Naive thymus-derived CD4-positive, alpha-beta T cell (primary cell): ENCODE measurements around the gene TECRL. TPM values are rescaled to one million over a fixed set of nuclear protein-coding genes. Genes with fewer than 3 reads are reported as not detected.

Experiments used
- ATAC-seq: fragments of 150-1000 bp; cut with Tn5 transposase; 2 replicates; pipeline ENCODE4 v1.10.0; 2021; ENCODE audit warnings: mild to moderate bottlenecking, moderate library complexity
- CTCF ChIA-PET: fragments of 350-600 bp; sonication (Branson Sonifier 250); formaldehyde crosslinking; loops from one replicate; lab custom pipeline; 2021; ENCODE audit warnings: antibody characterized with exemption; lab: Charles Lee
- POLR2A ChIA-PET: fragments of 350-600 bp; sonication (Branson Sonifier 250); formaldehyde crosslinking; loops from one replicate; lab custom pipeline; 2021; ENCODE audit warnings: antibody characterized with exemption, inconsistent platforms; lab: Charles Lee
- DNase-seq, 9 donors: peaks; one replicate each; pipeline versions ENCODE4 v3.0.0 to v3.0.0-alpha.2; 2020 to 2022; ENCODE audit warnings: mixed read lengths in 1 of 9
- H3K27ac ChIP-seq: one replicate; pipeline ENCODE4 v1.7.0; 2013; ENCODE audit warnings: mild to moderate bottlenecking, low read depth, low read length, moderate library complexity
- H3K27me3 ChIP-seq, 2 donors: one replicate each; pipeline ENCODE4 v1.7.0; 2013; ENCODE audit warnings: low read length in 2 of 2, mild to moderate bottlenecking in 2 of 2, moderate library complexity in 2 of 2; ENCODE audit not compliant: control insufficient read depth in 2 of 2, insufficient read depth in 2 of 2
- H3K36me3 ChIP-seq, 3 experiments: 1 replicate in 2 of 3; 2 replicates in 1 of 3; pipeline ENCODE4 v1.7.0; 2013; ENCODE audit warnings: low read length in 3 of 3, mild to moderate bottlenecking in 3 of 3, moderate library complexity in 1 of 3; ENCODE audit not compliant: insufficient read depth in 3 of 3, control insufficient read depth in 2 of 3
- H3K4me1 ChIP-seq, 2 donors: one replicate each; pipeline ENCODE4 v1.7.0; 2013; ENCODE audit warnings: low read length in 2 of 2, mild to moderate bottlenecking in 2 of 2, moderate library complexity in 1 of 2; ENCODE audit not compliant: control insufficient read depth in 2 of 2, insufficient read depth in 2 of 2
- H3K4me3 ChIP-seq: 2 replicates; pipeline ENCODE4 v1.7.0; 2013; ENCODE audit warnings: mild to moderate bottlenecking, low read length
- H3K9me3 ChIP-seq, 3 experiments: 1 replicate in 2 of 3; 2 replicates in 1 of 3; pipeline ENCODE4 v1.7.0; 2013; ENCODE audit warnings: low read length in 3 of 3; ENCODE audit not compliant: control insufficient read depth in 2 of 3
- H3K27ac Mint-ChIP-seq, 9 donors: one replicate each; pipeline ENCODE4 v1.8.0; 2020 to 2022; ENCODE audit warnings: mixed read lengths in 9 of 9, mild to moderate bottlenecking in 8 of 9, moderate library complexity in 5 of 9, inconsistent platforms in 2 of 9
- H3K27me3 Mint-ChIP-seq, 5 donors: one replicate each; pipeline ENCODE4 v1.8.0; 2021 to 2022; ENCODE audit warnings: mixed read lengths in 5 of 5, mild to moderate bottlenecking in 1 of 5
- H3K36me3 Mint-ChIP-seq, 5 donors: one replicate each; pipeline ENCODE4 v1.8.0; 2020 to 2022; ENCODE audit warnings: mixed read lengths in 5 of 5, mild to moderate bottlenecking in 3 of 5, inconsistent platforms in 1 of 5
- H3K4me1 Mint-ChIP-seq, 7 donors: one replicate each; pipeline ENCODE4 v1.8.0; 2020 to 2022; ENCODE audit warnings: mixed read lengths in 7 of 7, mild to moderate bottlenecking in 3 of 7, inconsistent platforms in 1 of 7
- H3K4me3 Mint-ChIP-seq, 10 donors: one replicate each; pipeline ENCODE4 v1.8.0; 2020 to 2022; ENCODE audit warnings: mild to moderate bottlenecking in 10 of 10, mixed read lengths in 10 of 10, moderate library complexity in 6 of 10, inconsistent platforms in 2 of 10
- H3K9me3 Mint-ChIP-seq, 11 donors: one replicate each; pipeline ENCODE4 v1.8.0; 2020 to 2022; ENCODE audit warnings: mixed read lengths in 11 of 11, mild to moderate bottlenecking in 4 of 11, inconsistent platforms in 1 of 11, moderate library complexity in 1 of 11
- intact Hi-C, 2 donors: fragments of 100-400 bp; cut with micrococcal nuclease; formaldehyde crosslinking; loops; one replicate each; pipeline ENCODE4 v1.15.1; 2023
- polyA plus RNA-seq, 2 donors: library from polyadenylated mRNA; unstranded; fragments of 300-500 nt; fragmentation: Illumina TruSeq; gene quantifications; one replicate each; pipeline ENCODE4 v1.2.3, GENCODE V29; 2021
- total RNA-seq, 6 experiments: library from RNA in 5 of 6; stranded (reverse) in 5 of 6; gene quantifications; 1 replicate in 5 of 6; 2 replicates in 1 of 6; pipeline ENCODE4 v1.2.3 and lab custom pipeline; 2021 to 2026

TECRL gene
- total and polyA plus RNA-seq, 7 experiments from 2014 or later: not detected

GRCh38 chr4:64334964-64335363 lies 74.3 kb downstream of the TECRL start:
- ChIA-PET CTCF (no interaction called here), POLR2A (no interaction called here)
- no peak for ATAC-seq
- intact Hi-C loops: no loop called here
- Histone ChIP-seq H3K4me3 (no peak overlapping the region), H3K27ac (no peak overlapping the region), H3K27me3 (no peaks in the 10 kb centered on the region), H3K4me1 (no peaks in the 10 kb centered on the region), H3K36me3 (no peaks in the 10 kb centered on the region), H3K9me3 (no peaks in the 10 kb centered on the region)
- Mint-ChIP-seq H3K4me1 (no peaks in the 10 kb centered on the region), H3K4me3 (no peak overlapping the region), H3K9me3 (peaks cover 0 to 21% (median 10%) of the 10 kb centered on the region in 11 donors), H3K36me3 (no peaks in the 10 kb centered on the region), H3K27me3 (no peaks in the 10 kb centered on the region), H3K27ac (no peak overlapping the region)
- DNase-seq: no peak

GRCh38 chr4:64330143-64330542 lies 79.1 kb downstream of the TECRL start:
- H3K4me3 ChIP-seq: no peak overlapping the region
- H3K4me1 ChIP-seq: no peaks in the 10 kb centered on the region
- no peak overlapping the region for H3K27ac ChIP-seq
- ATAC-seq (no peak), DNase-seq (no peak)
- H3K4me3 Mint-ChIP-seq: no peak overlapping the region
- ChIA-PET CTCF (no interaction called here), POLR2A (no interaction called here)
- H3K4me1 Mint-ChIP-seq: no peaks in the 10 kb centered on the region
- H3K9me3 Mint-ChIP-seq: peaks cover 0 to 9% (median 2%) of the 10 kb centered on the region in 11 donors
- H3K9me3 ChIP-seq: peaks cover 0 to under 1% (median 0%) of the 10 kb centered on the region in 3 experiments
- no peaks in the 10 kb centered on the region for H3K36me3 Mint-ChIP-seq
- no peaks in the 10 kb centered on the region for H3K27me3 ChIP-seq
- intact Hi-C loops: no loop called here
- no peak overlapping the region for H3K27ac Mint-ChIP-seq
- no peaks in the 10 kb centered on the region for H3K36me3 ChIP-seq
- no peaks in the 10 kb centered on the region for H3K27me3 Mint-ChIP-seq

- peaks cover 0 to 14% (median 3%) of the 10 kb centered on the region in 11 donors for H3K9me3 Mint-ChIP-seq
- H3K27ac Mint-ChIP-seq: no peak overlapping the region
- DNase-seq (no peak), ATAC-seq (no peak)
- Histone ChIP-seq H3K27ac (no peak overlapping the region), H3K4me3 (no peak overlapping the region), H3K9me3 (peaks cover 0 to 5% (median 0%) of the 10 kb centered on the region in 3 experiments), H3K36me3 (no peaks in the 10 kb centered on the region), H3K4me1 (no peaks in the 10 kb centered on the region), H3K27me3 (no peaks in the 10 kb centered on the region)
- H3K27me3 Mint-ChIP-seq: no peaks in the 10 kb centered on the region
- ChIA-PET CTCF (no interaction called here), POLR2A (no interaction called here)
- H3K4me1 Mint-ChIP-seq: no peaks in the 10 kb centered on the region
- H3K4me3 Mint-ChIP-seq: no peak overlapping the region
- intact Hi-C loops: no loop called here
- no peaks in the 10 kb centered on the region for H3K36me3 Mint-ChIP-seq
Observed at GRCh38 chr4:64327237-64327636, 82.0 kb downstream of the TECRL start.

- Histone ChIP-seq H3K4me1 (no peaks in the 10 kb centered on the region), H3K27me3 (no peaks in the 10 kb centered on the region), H3K36me3 (no peaks in the 10 kb centered on the region), H3K9me3 (peaks cover 0 to 5% (median 0%) of the 10 kb centered on the region in 3 experiments), H3K27ac (no peak overlapping the region), H3K4me3 (no peak overlapping the region)
- intact Hi-C loops: no loop called here
- Mint-ChIP-seq H3K9me3 (peaks cover 0 to 10% (median 3%) of the 10 kb centered on the region in 11 donors), H3K27me3 (no peaks in the 10 kb centered on the region), H3K4me1 (no peaks in the 10 kb centered on the region), H3K4me3 (no peak overlapping the region), H3K27ac (no peak overlapping the region), H3K36me3 (no peaks in the 10 kb centered on the region)
- no peak for DNase-seq
- POLR2A ChIA-PET: no interaction called here
- CTCF ChIA-PET: no interaction called here
- ATAC-seq: no peak
Observed at GRCh38 chr4:64326507-64326906, 82.7 kb downstream of the TECRL start.

GRCh38 chr4:64306255-64306565 lies 103.0 kb downstream of the TECRL start:
- H3K27me3 Mint-ChIP-seq: no peaks in the 10 kb centered on the region
- Histone ChIP-seq H3K36me3 (no peaks in the 10 kb centered on the region), H3K4me3 (no peak overlapping the region), H3K27me3 (no peaks in the 10 kb centered on the region), H3K4me1 (no peaks in the 10 kb centered on the region), H3K27ac (no peak overlapping the region), H3K9me3 (no peaks in the 10 kb centered on the region)
- H3K36me3 Mint-ChIP-seq: no peaks in the 10 kb centered on the region
- intact Hi-C loops: no loop called here
- ATAC-seq: no peak
- CTCF ChIA-PET: no interaction called here
- H3K4me3 Mint-ChIP-seq: no peak overlapping the region
- no peak for DNase-seq
- POLR2A ChIA-PET: no interaction called here
- H3K4me1 Mint-ChIP-seq: no peaks in the 10 kb centered on the region
- H3K27ac Mint-ChIP-seq: no peak overlapping the region
- H3K9me3 Mint-ChIP-seq: peaks cover 0 to 12% (median 9%) of the 10 kb centered on the region in 11 donors

GRCh38 chr4:64305565-64306254 lies 103.5 kb downstream of the TECRL start:
- DNase-seq (peak in 1 of 9 donors; percentile 0), ATAC-seq (no peak)
- Mint-ChIP-seq H3K4me1 (no peaks in the 10 kb centered on the region), H3K4me3 (no peak overlapping the region), H3K27ac (no peak overlapping the region), H3K9me3 (peaks cover 0 to 12% (median 7%) of the 10 kb centered on the region in 11 donors), H3K27me3 (no peaks in the 10 kb centered on the region), H3K36me3 (no peaks in the 10 kb centered on the region)
- no peak overlapping the region for H3K4me3 ChIP-seq
- H3K27me3 ChIP-seq: no peaks in the 10 kb centered on the region
- no peaks in the 10 kb centered on the region for H3K4me1 ChIP-seq
- CTCF ChIA-PET: no interaction called here
- intact Hi-C loops: no loop called here
- no peaks in the 10 kb centered on the region for H3K36me3 ChIP-seq
- POLR2A ChIA-PET: no interaction called here
- H3K9me3 ChIP-seq: no peaks in the 10 kb centered on the region
- H3K27ac ChIP-seq: no peak overlapping the region

GRCh38 chr4:64272432-64272831 lies 136.8 kb downstream of the TECRL start:
- no peaks in the 10 kb centered on the region for H3K36me3 Mint-ChIP-seq

More at GRCh38 chr4:64272432-64272831, 136.8 kb downstream of the TECRL start:
- H3K9me3 ChIP-seq: no peaks in the 10 kb centered on the region
- H3K27me3 Mint-ChIP-seq: no peaks in the 10 kb centered on the region
- intact Hi-C loops: no loop called here
- DNase-seq (no peak), ATAC-seq (no peak)
- no peaks in the 10 kb centered on the region for H3K4me1 ChIP-seq
- no peak overlapping the region for H3K4me3 ChIP-seq
- no peaks in the 10 kb centered on the region for H3K36me3 ChIP-seq
- POLR2A ChIA-PET: no interaction called here
- no peak overlapping the region for H3K27ac ChIP-seq
- H3K27ac Mint-ChIP-seq: no peak overlapping the region
- no peak overlapping the region for H3K4me3 Mint-ChIP-seq
- no peaks in the 10 kb centered on the region for H3K4me1 Mint-ChIP-seq
- CTCF ChIA-PET: no interaction called here
- peaks cover 0 to 9% (median 3%) of the 10 kb centered on the region in 11 donors for H3K9me3 Mint-ChIP-seq
- H3K27me3 ChIP-seq: no peaks in the 10 kb centered on the region
